ENCODE data around the gene SMAD6.

- TF ChIP-seq CTCF (IDR thresholded peaks at IDR 0.05; ENCODE audit: low read length) (no peak), EZH2 (optimal IDR thresholded peaks at IDR 0.05; ENCODE audit: low read depth, low read length) (no peak), EZH2phosphoT487 (IDR thresholded peaks at IDR 0.05; ENCODE audit: low read length) (no peak)
Measured at GRCh38 chr15:66692391-66692790, 9.6 kb upstream of the SMAD6 start.

Measured in MM.1S (cell line).